Fibroblast of upper back skin (primary cell): Measurements from ENCODE around the gene CHAC2.
"Not testable (repeated sequence)": the region's sequence is repeated elsewhere in the genome, so short reads cannot be mapped to it uniquely, and the experiment has no call there.

ENCODE experiments used
- DNase-seq: peaks from one replicate; pipeline ENCODE4 v3.0.0-alpha.2; 2013

CHAC2 gene

GRCh38 chr2:53767405-53768241 lies at the start of gene CHAC2:
Gene CHAC2, plus strand, starts transcription at chr2:53767804. Its CDS starts 83 bp downstream, at chr2:53767887.
- peak; percentile 73 for DNase-seq

DNA sequence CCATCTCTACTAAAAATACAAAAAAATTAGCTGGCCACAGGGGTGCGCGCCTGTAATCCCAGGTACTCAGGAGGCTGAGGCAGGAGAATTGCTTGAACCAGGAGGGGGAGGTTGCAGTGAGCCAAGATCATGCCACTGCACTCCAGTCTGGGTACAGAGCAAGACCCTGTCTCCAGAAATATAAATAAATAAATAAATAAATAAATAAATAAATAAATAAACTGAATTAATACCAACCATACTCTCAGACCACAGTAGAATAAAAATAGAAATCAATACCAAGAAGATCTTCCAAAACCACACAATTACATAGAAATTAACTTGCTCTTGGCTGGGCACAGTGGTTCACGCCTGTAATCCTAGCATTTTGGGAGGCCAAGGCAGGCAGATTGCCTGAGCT lies 46.7 kb upstream of the CHAC2 start:
- not testable (repeated sequence) for DNase-seq

- peak; percentile 73 for DNase-seq
These were observed 43.1 kb upstream of the CHAC2 start for GRCh38 chr2:53724536-53724935.

GRCh38 chr2:53725662-53726061 lies 41.9 kb upstream of the CHAC2 start:
- DNase-seq, result no peak

DNA sequence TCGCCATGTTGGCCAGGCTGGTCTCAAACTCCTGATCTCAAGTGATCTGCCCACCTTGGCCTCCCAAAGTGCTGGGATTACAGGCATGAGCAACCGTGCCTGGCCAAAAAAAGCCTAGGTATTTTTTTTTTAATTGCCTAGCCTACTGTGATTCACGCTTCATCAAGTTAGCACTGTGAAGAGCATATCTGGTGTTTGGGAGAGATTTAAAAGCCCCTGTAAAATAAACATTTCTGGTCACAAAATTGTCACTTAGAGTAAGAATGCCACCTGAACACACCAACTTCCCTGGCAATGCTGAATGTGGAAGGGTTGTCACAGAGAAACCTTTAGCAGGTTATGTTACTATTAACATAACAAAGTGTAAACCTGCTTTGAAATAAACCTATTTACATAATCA lies 39.7 kb upstream of the CHAC2 start:
- no peak for DNase-seq

GRCh38 chr2:53729143-53729762 lies 38.4 kb upstream of the CHAC2 start:
- DNase-seq, result no peak

DNA sequence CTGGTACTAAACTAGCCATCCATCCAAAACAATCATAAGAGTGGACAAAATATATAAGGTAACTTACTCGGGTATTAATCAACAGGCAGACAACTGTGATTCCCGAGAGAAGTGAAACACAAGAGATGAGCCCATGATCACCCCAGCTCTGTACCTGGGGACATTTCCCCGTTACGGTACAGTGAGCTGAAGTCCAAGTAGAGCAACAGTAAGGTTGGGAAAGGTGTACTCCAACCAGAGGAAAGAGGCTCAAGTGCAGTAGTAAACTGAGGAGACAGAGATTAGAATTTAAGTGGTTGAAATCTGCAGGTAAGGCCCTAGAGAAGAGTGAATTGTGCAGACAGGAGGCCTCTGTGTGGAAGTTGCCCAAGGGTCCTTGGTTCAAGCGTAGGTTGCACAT lies 30.5 kb upstream of the CHAC2 start:
- no peak for DNase-seq

DNA sequence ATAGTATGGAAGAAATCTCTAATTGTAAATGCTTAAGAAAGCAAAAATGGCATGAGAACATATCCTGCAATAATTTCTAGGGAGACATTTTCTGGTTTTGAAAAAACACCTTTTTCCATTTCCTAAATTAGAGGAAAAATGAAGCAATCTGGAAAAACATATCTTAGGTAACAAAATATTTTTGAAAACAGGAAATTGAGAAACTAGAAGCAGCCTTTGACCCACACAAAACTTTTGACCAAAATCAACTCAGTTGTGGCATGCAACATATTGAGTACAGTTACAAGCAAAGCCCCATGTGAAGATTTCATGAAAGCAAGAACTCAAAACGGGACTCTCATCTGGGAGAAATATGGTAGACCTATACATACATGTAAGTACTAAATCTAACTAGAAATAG lies 28.6 kb upstream of the CHAC2 start:
- DNase-seq, result no peak

GRCh38 chr2:53740170-53740569 lies 27.4 kb upstream of the CHAC2 start:
- peak; percentile 52 for DNase-seq

DNA sequence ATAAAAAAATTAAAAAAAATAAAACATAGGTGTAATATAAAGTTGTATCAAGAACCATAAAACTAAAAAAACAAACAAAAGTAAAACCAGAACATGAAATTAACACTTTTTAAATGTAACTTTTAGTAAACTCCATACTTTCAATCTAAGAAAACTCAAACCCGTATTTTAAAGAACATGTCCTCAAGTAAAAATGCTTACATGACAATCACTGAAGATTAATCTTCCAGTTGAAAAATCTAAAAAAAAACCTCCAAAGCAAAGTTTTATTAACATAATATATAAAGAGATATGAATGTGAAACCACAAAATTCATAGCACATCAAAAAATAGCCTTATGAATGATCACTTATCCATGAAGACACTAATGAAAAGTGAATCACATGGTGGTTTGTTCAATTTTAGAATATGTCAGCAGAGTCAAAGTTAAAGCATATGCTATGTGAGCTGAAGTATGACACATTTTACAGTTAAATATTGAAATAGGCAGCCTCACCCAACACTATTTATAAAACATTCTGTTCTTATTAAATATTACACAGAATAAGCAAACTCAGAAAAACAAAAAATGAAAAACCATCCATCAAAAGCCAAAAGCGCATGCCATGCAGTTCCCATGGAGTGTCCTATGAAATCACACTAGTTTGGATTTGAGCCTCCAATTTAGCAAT lies 23.1 kb upstream of the CHAC2 start:
- DNase-seq, result peak; percentile 22

DNA sequence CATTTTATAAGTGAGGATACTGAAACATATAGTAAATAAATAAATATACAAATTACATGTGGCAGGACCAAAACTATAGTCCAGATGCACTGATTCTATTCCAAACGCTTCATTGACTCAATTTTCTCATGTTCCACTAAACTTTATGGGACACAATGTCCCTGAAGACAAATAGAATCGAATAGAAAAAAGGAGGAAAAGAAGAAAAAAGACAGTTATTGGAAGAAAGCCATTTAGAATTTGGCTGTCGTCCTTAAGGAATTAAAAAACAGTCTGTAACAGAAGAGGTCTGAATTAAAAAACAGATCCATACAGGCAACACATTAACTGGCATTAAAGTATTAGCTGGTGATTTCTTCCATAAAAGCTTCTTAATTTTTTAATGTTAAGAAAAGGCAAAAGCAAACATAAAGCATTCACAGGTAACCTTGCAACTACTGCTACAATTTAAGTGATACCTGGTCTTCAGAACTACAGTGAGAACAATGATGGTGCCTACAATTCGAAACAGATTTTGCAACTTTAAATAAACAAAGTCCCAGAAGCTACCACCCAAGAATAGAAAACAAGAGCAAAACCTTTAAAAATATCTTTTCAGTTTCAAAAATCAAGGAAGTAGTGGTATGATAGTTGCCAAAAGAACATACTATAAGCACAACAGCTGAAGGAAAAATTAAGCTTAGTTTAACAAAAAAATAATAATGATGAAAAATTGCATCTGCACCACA lies 17.4 kb upstream of the CHAC2 start:
- DNase-seq, result no peak

GRCh38 chr2:53751728-53752127 lies 15.9 kb upstream of the CHAC2 start:
- DNase-seq, result peak; percentile 34

DNA sequence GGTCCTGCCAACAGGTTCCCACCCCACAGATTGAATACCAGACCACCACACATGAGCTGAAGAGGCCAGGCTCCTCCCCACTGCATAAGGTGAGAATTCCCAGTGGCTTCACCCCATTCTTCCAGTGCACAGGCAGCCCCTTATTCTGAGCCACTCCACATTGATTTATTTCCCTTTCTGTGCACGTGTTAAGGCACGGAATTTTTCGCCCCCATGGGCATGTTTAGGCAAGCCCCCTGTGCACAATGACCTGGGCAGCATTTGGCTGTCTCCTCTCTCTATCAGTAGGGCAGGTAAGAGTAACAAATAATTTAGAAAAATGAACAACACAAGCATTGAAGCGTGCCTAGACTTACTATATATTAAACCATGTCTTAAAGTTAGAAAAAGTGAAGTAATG lies 15.2 kb upstream of the CHAC2 start:
- DNase-seq, result no peak

DNA sequence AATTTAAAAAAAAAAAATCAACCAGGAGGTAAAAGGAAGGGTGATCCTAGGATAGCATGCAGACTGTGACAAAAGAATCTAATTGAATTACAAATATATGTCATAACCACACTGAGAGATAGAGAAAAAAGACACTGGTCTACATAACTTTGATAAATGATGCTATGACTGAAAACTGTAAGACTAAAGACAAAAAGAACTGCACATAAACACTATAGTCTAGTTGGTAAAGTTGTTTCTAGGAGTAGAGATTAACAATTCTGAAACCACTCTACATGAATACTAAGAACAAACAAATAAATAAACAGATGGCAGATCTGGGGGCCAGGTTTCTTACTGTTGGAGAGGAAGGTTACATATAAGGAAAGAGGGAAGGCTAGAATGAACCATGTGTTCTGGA lies 14.6 kb upstream of the CHAC2 start:
- DNase-seq, result no peak

DNA sequence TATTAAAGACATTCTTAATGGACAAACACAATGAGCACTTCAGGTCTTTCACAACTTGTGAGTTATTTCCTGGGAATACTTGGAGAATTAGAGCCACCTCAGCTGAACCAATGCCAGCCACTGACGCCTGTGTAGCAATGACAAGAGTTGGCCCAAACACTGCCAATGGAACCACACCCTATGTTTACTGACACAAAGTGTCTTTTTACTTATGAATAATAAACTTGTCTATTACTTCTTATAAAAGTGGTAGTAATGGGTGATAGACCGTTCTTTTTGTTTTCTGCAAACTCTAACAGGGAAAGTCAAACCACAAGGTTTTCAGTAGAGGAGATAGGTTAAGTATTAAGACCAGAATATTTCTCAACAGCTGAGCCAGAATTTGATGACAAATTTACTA lies 12.5 kb upstream of the CHAC2 start:
- no peak for DNase-seq

- DNase-seq, result no peak
These were observed 11.0 kb upstream of the CHAC2 start for GRCh38 chr2:53756644-53757043.

DNA sequence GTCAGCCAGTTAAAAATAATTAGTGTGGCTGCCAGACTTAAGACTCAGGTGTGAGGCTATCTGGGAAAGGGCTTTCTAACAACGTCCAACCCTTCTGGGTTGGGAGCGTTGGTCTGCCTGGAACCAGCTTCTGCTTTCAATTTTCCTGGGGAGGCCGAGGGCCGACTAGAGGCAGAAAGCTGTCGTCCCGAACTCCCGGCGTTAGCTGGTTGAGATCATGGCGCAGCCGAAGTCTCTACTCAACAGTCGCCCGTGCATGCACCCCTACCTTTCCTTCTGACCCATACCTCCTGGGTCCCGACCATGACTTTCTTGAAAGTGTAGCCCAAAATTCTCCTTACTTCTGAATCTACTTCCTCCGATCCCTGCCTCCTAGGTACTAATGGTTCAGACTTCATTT lies 10.4 kb upstream of the CHAC2 start:
- not testable (repeated sequence) for DNase-seq

DNA sequence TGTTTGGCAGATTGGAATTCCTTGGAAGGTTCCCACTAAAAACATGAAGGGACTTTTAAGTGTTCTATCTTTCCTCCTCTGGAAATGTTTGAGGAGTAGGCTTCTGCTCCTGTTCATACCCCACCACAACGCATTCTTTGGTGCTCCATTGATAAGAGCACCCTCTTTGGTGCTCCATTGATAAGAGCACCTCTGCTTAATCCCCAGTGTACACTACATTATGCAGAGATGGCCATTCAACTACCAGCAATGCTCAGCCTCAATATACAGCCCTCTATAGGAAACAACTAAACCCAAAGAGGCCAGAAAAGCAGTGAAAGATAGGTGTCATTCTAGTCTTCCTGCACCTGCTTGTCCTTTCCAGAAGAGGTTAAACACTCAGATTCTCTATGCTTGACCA lies 1.8 kb upstream of the CHAC2 start:
- no peak for DNase-seq

GRCh38 chr2:53768242-53768542 lies 588 bp downstream of the CHAC2 start:
- DNase-seq, result no peak

- DNase-seq, result no peak
These were observed 1.8 kb downstream of the CHAC2 start for GRCh38 chr2:53769318-53769945.

DNA sequence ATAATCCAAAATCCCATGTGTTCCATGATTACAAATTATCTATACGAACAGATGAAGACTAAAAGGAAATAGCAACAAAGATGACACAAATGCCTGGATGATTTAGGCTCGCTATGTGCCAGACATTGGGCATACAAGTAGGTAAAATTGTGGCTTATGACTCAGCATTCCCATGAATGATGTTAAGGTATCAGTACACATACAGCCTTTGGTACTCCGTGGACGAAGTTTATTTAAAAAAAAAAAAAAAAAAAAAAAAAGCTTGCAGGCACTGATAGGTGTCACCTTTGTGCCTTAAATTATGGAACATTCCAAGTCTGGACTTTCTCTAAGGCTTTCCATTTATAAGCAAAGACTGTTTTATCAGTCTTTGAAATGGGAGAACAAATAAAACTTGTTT lies 2.7 kb downstream of the CHAC2 start:
- DNase-seq, result no peak

DNA sequence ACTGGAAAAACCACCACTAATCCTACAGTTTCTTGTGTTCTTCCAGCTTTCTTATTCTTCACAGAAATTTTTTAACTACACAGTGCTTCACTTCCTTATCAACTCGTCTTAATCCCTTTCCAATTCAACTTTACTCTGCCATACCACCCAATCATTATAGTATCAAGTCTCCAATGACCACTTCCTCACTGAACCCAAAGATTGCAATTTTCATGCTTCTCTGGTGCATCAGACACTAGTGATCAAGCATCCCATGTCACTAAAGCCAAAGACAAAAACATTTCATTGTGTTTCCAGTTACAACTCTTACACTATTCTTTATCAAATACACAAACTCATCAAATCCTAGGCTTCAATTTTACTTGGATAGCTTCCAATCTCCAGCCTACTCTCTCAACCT lies 9.5 kb downstream of the CHAC2 start:
- DNase-seq, result no peak

DNA sequence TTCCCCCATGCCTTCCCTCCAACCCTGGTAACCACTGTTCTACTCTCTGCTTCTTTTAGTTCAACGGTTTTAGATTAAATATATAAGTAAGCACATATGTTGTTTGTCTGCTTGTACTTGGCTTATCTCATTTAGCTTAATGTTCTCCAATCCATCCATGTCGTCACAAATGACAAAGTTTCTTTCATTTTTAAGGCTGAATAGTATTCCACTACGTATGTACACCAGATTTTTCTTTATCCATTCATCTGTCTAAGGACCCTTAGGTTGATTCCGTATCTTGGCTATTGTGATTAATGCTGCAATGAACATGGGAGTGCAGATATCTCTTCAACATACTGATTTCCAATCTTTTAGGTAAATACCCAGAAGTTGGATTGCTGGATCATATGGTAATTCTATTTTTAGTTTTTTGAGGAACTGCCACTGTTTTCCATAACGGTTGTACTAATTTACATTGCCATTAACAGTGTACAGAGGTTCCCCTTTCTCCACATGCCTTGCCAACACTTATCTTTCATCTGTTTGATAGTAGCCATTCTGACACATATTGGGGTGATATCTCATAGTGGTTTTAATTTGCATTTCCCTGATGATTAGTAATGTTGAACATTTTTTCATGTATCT lies 11.0 kb downstream of the CHAC2 start:
- DNase-seq, result no peak
